Ishikawa (cell line): ENCODE data around the gene RFX2.

Experiments used
- CEBPB ChIP-seq: IDR thresholded peaks from 2 replicates; pipeline ENCODE4 v1.6.1; 2012
- CREB1 ChIP-seq: IDR thresholded peaks from 2 replicates; pipeline ENCODE4 v1.6.1; 2012; ENCODE audit warnings: low read depth
- EGR1 ChIP-seq: IDR thresholded peaks from 2 replicates; pipeline ENCODE4 v1.6.1; 2012
- EP300 ChIP-seq: IDR thresholded peaks from 2 replicates; pipeline ENCODE4 v1.6.1; 2012; ENCODE audit warnings: borderline replicate concordance
- FOXM1 ChIP-seq: IDR thresholded peaks from 2 replicates; pipeline ENCODE4 v1.6.1; 2012; ENCODE audit warnings: low read depth, borderline replicate concordance
- NFIC ChIP-seq: IDR thresholded peaks from 2 replicates; pipeline ENCODE4 v1.6.1; 2012
- RAD21 ChIP-seq: IDR thresholded peaks from 2 replicates; pipeline ENCODE4 v1.6.1; 2012; ENCODE audit warnings: low read depth
- TAF1 ChIP-seq: IDR thresholded peaks from 2 replicates; pipeline ENCODE4 v1.6.1; 2012; ENCODE audit warnings: low read depth, mild to moderate bottlenecking
- TCF12 ChIP-seq: IDR thresholded peaks from 2 replicates; pipeline ENCODE4 v1.6.1; 2012; ENCODE audit warnings: low read depth
- TEAD4 ChIP-seq: IDR thresholded peaks from 2 replicates; pipeline ENCODE4 v1.6.1; 2012
- YY1 ChIP-seq: IDR thresholded peaks from 2 replicates; pipeline ENCODE4 v1.6.1; 2012; ENCODE audit warnings: low read depth
- ZBTB7A ChIP-seq: IDR thresholded peaks from 2 replicates; pipeline ENCODE4 v1.6.1; 2012; ENCODE audit warnings: low read depth
- TF ChIP-seq, protein P1 (sequence below): IDR thresholded peaks from 2 replicates; pipeline ENCODE4 v1.6.1; 2012
- TF ChIP-seq, protein P2 (sequence below): IDR thresholded peaks from 2 replicates; pipeline ENCODE4 v1.6.1; 2012
- TF ChIP-seq, protein P3 (sequence below): IDR thresholded peaks from 2 replicates; pipeline ENCODE4 v1.6.1; 2012; ENCODE audit warnings: low read depth, mild to moderate bottlenecking

RFX2 gene

DNA sequence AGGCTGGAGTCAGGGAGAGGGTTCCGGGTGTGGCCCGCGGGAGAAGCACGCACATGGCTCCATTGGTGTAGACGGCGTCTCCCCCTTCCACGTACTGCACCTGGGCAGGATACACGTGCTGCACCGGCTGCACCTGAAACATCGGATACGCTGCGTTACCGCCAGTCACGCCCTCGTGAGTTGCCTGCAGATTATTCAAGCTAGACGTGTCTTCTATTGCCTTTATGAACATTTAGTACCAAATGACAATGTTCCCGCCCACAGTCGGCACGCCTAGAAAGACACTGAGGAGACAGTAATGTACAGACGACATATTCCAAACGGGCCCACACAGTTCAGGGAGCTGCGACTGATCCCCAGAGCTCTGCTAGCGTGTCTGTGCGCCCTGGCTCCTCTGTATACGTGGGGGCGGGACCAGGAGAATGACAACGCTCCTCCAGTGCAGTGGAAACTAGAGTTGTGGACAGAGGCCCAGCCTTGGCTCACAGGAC lies 68.3 kb downstream of the RFX2 start:
- TF ChIP-seq RAD21 (no peak), CREB1 (no peak)
- TF ChIP-seq, protein P1, sequence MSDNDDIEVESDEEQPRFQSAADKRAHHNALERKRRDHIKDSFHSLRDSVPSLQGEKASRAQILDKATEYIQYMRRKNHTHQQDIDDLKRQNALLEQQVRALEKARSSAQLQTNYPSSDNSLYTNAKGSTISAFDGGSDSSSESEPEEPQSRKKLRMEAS: peak; percentile 49

DNA sequence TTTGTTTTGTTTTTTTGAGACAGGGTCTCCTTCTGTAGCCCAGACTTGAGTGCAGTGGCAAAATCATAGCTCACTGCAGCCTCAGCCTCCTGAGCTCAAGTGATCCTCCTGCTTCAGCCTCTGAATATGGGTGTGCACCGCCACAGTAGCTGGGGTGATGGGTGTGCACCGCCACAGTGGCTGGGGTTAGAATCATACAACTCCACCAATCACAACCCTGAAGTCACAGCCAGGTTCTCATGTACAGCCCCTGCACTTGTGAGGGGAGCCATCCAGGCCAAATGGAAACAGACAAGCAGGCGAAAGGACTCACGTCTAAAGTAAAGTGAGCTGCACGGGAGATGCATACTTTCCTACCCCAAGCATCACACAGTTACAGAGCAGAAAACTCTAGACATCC lies 69.2 kb downstream of the RFX2 start:
- no peak for TF ChIP-seq YY1
- no peak for TF ChIP-seq FOXM1
- TF ChIP-seq, protein P2, sequence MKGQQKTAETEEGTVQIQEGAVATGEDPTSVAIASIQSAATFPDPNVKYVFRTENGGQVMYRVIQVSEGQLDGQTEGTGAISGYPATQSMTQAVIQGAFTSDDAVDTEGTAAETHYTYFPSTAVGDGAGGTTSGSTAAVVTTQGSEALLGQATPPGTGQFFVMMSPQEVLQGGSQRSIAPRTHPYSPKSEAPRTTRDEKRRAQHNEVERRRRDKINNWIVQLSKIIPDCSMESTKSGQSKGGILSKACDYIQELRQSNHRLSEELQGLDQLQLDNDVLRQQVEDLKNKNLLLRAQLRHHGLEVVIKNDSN: no peak
- no peak for TF ChIP-seq EP300
- TF ChIP-seq CEBPB: no peak
- TF ChIP-seq CREB1: no peak
- TF ChIP-seq EGR1: no peak
- TF ChIP-seq, protein P3, sequence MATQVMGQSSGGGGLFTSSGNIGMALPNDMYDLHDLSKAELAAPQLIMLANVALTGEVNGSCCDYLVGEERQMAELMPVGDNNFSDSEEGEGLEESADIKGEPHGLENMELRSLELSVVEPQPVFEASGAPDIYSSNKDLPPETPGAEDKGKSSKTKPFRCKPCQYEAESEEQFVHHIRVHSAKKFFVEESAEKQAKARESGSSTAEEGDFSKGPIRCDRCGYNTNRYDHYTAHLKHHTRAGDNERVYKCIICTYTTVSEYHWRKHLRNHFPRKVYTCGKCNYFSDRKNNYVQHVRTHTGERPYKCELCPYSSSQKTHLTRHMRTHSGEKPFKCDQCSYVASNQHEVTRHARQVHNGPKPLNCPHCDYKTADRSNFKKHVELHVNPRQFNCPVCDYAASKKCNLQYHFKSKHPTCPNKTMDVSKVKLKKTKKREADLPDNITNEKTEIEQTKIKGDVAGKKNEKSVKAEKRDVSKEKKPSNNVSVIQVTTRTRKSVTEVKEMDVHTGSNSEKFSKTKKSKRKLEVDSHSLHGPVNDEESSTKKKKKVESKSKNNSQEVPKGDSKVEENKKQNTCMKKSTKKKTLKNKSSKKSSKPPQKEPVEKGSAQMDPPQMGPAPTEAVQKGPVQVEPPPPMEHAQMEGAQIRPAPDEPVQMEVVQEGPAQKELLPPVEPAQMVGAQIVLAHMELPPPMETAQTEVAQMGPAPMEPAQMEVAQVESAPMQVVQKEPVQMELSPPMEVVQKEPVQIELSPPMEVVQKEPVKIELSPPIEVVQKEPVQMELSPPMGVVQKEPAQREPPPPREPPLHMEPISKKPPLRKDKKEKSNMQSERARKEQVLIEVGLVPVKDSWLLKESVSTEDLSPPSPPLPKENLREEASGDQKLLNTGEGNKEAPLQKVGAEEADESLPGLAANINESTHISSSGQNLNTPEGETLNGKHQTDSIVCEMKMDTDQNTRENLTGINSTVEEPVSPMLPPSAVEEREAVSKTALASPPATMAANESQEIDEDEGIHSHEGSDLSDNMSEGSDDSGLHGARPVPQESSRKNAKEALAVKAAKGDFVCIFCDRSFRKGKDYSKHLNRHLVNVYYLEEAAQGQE: no peak
- no peak for TF ChIP-seq TAF1
- no peak for TF ChIP-seq TEAD4
- no peak for TF ChIP-seq RAD21
- TF ChIP-seq ZBTB7A: no peak

DNA sequence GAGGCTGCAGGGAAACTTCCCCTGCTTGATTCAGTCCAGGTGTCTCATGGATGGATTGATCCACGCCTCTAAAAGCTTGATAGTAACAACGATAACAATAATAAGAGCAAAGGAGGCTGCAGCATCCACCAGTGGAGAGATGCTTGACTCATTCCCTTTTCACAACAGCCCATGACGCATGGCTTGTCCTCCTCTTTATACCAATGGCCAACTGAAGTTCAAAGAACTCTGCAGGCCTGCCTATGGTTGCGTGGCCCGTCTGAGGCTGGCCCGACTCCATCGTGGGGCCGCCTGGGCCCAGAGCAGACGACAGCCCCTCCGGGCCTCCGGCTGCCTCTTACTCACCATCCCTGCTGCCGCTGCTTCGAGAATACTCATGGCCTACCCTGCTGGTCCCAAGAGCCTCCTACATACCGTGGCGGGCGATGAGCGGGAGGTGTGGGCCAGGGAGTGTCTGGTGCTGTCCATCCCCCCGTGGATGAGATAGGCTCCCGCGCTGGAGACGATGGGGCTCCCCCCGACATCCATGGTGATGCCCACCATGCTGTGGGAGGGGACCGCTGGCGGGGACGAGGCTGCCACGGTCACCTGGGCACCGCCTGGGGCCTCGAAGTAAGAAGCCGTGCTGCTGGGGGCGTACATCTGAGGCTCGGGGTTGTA lies 70.6 kb downstream of the RFX2 start:
- TF ChIP-seq, protein P2: no peak
- TF ChIP-seq RAD21: no peak
- TF ChIP-seq EP300: no peak
- TF ChIP-seq NFIC: no peak
- no peak for TF ChIP-seq FOXM1
- TF ChIP-seq CEBPB: no peak
- TF ChIP-seq TEAD4: no peak
- TF ChIP-seq TCF12: no peak

DNA sequence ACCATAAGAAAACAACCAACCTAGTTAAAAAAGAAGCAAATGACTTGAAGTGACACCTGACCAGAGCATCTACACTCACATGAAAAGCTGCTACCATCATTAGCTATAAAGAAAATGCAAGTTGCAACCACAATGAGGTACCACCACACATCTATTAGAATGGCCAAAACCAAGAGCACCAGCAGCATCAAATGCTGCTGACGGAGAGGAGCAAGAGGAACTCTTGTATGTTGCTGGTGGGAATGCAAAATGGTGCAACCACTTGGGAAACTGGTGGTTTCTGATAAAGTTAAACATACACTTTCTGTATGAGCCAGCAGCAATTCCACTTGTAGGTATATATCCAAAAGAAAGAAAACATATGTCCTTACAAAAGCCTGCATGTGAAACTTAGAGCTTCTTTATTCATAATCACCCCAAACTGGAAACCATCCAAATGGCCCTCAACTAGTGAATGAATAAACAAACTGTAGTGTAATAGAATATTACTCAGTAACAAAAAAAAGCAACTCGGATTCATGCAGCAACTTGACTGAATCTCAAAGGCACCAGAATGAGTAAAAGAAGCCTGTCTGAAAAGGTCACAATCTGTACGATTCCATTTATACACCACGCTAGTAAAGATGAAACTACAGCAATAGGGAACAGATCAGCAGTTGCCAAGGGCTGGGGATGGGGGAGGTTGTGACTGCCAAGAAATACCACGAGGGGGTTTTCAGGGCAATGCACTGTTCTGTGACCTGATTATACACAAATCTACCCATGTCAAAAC lies 71.5 kb downstream of the RFX2 start:
- no peak for TF ChIP-seq EP300
- TF ChIP-seq, protein P3: no peak
- no peak for TF ChIP-seq TAF1
- no peak for TF ChIP-seq NFIC
- TF ChIP-seq FOXM1: no peak
- TF ChIP-seq YY1: no peak
- TF ChIP-seq, protein P2: no peak
- TF ChIP-seq TCF12: no peak

DNA sequence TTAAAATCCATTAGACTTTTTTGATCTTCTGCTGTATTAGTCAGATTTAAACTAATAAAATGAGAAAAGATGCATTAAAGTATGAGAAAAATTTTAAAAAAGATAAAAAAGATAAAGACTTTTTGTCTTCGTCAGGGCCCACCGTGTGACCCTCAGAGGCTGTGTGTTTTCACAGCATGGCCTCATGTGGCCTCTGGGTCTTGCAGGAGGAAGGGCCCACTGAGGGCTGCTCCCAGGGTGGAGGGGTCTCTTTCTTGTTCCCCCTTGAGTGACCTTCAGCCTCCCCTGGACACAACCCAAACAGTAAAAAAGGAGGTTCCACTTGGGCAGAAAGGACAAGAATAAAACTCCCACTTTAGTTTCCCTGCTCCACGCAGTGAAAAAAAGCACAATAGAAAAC lies 75.3 kb downstream of the RFX2 start:
- TF ChIP-seq CREB1: no peak
- TF ChIP-seq EP300: no peak
- no peak for TF ChIP-seq YY1

DNA sequence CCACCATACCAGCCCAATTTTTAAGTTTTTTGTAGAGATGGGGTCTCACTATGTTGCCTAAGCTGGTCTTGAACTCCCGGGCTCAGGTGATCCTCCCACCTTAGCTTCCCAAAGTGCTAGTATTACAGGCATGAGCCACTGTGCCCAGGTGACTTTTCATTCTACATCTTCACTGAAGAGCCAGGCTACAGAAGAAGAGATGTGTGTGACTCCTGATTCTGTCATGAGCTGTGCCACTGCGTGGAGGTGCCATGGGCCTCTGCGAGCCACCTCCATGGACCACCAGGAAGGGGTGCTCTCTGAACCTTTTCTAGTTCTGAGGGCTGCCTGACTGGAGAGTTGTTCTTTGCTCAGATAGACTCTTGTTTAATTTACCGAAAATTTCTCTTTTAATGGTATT lies 75.8 kb downstream of the RFX2 start:
- TF ChIP-seq TAF1 (no peak), TEAD4 (no peak), EGR1 (no peak), CEBPB (no peak)
- TF ChIP-seq, protein P2: no peak
